ENCODE measurements around the gene GLI2. TPM values are rescaled to one million over a fixed set of nuclear protein-coding genes. Genes with fewer than 3 reads are reported as not detected.

Gene GLI2
- total RNA-seq, 1 donor from 2014 or later: 0.62 TPM

- intact Hi-C loops (cut with micrococcal nuclease): no loop called here
- Mint-ChIP-seq H3K27ac (no peak overlapping the region), H3K4me3 (no peak overlapping the region), H3K36me3 (ENCODE audit: low read depth) (no peaks in the 10 kb centered on the region), H3K9me3 (no peaks in the 10 kb centered on the region), H3K4me1 (ENCODE audit: low read depth) (no peaks in the 10 kb centered on the region), H3K27me3 (ENCODE audit: insufficient read depth) (no peaks in the 10 kb centered on the region)
- DNase-seq (ENCODE audit: low spot score): no peak
Observed at GRCh38 chr2:120775194-120775593, 39.5 kb downstream of the GLI2 start.

DNA sequence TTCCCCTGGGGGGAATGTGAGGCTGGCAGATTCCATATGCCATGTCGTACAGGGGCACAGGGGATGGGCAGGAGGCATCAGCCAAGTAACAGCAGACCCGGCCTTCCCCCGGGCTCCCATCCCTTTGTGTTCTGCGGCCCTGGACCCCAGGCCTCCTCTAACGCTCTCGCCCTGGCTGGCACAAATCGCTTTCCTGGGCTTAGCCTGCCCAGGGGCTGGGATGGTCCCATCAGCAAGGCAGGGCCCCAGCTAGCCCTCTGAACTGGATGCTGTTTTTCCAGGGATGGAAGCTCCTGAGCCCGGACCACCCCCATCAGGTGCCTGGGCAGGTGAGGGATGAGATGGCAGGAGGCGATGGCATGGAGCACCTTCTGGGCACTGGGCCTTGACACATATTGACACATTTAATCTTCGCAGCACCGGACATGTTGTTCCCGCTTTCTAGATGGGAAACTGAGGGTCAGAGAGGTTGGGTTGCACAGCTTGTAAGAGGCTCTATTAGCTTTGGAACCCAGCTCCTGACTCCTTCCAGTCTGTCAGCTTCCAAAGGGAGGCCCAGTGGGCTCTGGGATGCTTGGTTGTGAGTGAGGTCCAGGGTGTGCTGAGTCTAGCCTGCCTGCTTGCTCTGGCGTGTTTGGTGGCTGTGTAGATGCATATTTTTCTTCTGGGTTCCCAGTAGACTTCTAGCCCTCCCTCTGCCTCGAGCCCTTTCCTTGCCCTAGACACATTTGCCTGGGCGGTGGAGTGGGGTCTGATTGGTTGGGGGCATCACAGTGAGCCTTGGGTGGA is 40.3 kb downstream of the GLI2 start:
- no peak for DNase-seq (ENCODE audit: low spot score)
- Mint-ChIP-seq H3K4me3 (no peak overlapping the region), H3K27ac (no peak overlapping the region), H3K9me3 (no peaks in the 10 kb centered on the region), H3K27me3 (ENCODE audit: insufficient read depth) (no peaks in the 10 kb centered on the region), H3K36me3 (ENCODE audit: low read depth) (no peaks in the 10 kb centered on the region), H3K4me1 (ENCODE audit: low read depth) (no peaks in the 10 kb centered on the region)
- intact Hi-C loops (cut with micrococcal nuclease): no loop called here

GRCh38 chr2:120776649-120777048 is 41.0 kb downstream of the GLI2 start:
- no peak for DNase-seq (ENCODE audit: low spot score)
- H3K9me3 Mint-ChIP-seq: no peaks in the 10 kb centered on the region
- no peak overlapping the region for H3K27ac Mint-ChIP-seq
- no peak overlapping the region for H3K4me3 Mint-ChIP-seq
- H3K27me3 Mint-ChIP-seq (ENCODE audit: insufficient read depth): no peaks in the 10 kb centered on the region
- no peaks in the 10 kb centered on the region for H3K36me3 Mint-ChIP-seq (ENCODE audit: low read depth)
- intact Hi-C loops (cut with micrococcal nuclease): no loop called here
- H3K4me1 Mint-ChIP-seq (ENCODE audit: low read depth): no peaks in the 10 kb centered on the region

DNA sequence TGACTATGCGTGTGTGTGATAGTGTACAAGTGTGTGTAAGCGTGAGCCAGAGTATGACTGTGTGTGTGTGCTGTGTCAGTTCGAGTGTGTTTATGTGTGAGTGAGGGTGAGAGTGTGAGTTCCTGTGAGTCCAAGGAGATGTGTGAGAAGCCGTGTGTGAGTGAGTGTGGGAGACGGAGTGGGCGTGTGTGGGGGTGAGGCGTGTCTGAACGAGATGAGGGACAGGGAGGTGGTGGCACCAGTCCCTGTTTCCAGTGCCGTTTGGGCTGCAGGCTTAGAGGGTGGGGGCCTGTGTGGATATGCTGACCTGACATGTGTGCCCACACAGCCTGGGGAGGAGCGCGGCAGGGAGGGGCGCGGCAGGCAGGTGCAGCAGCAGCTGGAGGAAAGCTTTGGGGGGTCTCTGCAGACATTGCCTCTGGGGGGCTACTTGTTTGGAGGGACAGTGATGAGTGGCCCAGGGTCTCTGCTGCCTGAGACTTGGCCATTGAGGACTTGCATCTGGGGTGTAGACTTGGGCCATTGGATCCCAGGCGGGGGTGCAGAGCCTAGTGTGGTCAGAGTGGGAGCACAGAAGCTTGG is 41.6 kb downstream of the GLI2 start:
- no peaks in the 10 kb centered on the region for H3K27me3 Mint-ChIP-seq (ENCODE audit: insufficient read depth)
- H3K9me3 Mint-ChIP-seq: no peaks in the 10 kb centered on the region
- no peaks in the 10 kb centered on the region for H3K4me1 Mint-ChIP-seq (ENCODE audit: low read depth)
- no peak overlapping the region for H3K4me3 Mint-ChIP-seq
- H3K27ac Mint-ChIP-seq: no peak overlapping the region
- no peaks in the 10 kb centered on the region for H3K36me3 Mint-ChIP-seq (ENCODE audit: low read depth)
- intact Hi-C loops (cut with micrococcal nuclease): no loop called here
- no peak for DNase-seq (ENCODE audit: low spot score)

- H3K27me3 Mint-ChIP-seq (ENCODE audit: insufficient read depth): no peaks in the 10 kb centered on the region
Observed at GRCh38 chr2:120777787-120778186, 42.1 kb downstream of the GLI2 start.

GRCh38 chr2:120778244-120778643 is 42.6 kb downstream of the GLI2 start:
- H3K4me3 Mint-ChIP-seq: no peak overlapping the region
- DNase-seq (ENCODE audit: low spot score): no peak
- H3K27ac Mint-ChIP-seq: no peak overlapping the region
- H3K36me3 Mint-ChIP-seq (ENCODE audit: low read depth): no peaks in the 10 kb centered on the region
- no peaks in the 10 kb centered on the region for H3K27me3 Mint-ChIP-seq (ENCODE audit: insufficient read depth)
- H3K9me3 Mint-ChIP-seq: no peaks in the 10 kb centered on the region
- H3K4me1 Mint-ChIP-seq (ENCODE audit: low read depth): peaks cover 3% of the 10 kb centered on the region
- intact Hi-C loops (cut with micrococcal nuclease): no loop called here

More at GRCh38 chr2:120777787-120778186, 42.1 kb downstream of the GLI2 start:
- Mint-ChIP-seq H3K9me3 (no peaks in the 10 kb centered on the region), H3K27ac (no peak overlapping the region), H3K4me3 (no peak overlapping the region), H3K4me1 (ENCODE audit: low read depth) (no peaks in the 10 kb centered on the region), H3K36me3 (ENCODE audit: low read depth) (no peaks in the 10 kb centered on the region)
- intact Hi-C loops (cut with micrococcal nuclease): no loop called here
- DNase-seq (ENCODE audit: low spot score): no peak

GRCh38 chr2:120779781-120780283 is 44.2 kb downstream of the GLI2 start:
- H3K27ac Mint-ChIP-seq: no peak overlapping the region
- H3K4me3 Mint-ChIP-seq: no peak overlapping the region
- no peaks in the 10 kb centered on the region for H3K27me3 Mint-ChIP-seq (ENCODE audit: insufficient read depth)
- no peak for DNase-seq (ENCODE audit: low spot score)
- H3K36me3 Mint-ChIP-seq (ENCODE audit: low read depth): no peaks in the 10 kb centered on the region
- H3K9me3 Mint-ChIP-seq: no peaks in the 10 kb centered on the region
- peaks cover 7% of the 10 kb centered on the region for H3K4me1 Mint-ChIP-seq (ENCODE audit: low read depth)
- intact Hi-C loops (cut with micrococcal nuclease): no loop called here

DNA sequence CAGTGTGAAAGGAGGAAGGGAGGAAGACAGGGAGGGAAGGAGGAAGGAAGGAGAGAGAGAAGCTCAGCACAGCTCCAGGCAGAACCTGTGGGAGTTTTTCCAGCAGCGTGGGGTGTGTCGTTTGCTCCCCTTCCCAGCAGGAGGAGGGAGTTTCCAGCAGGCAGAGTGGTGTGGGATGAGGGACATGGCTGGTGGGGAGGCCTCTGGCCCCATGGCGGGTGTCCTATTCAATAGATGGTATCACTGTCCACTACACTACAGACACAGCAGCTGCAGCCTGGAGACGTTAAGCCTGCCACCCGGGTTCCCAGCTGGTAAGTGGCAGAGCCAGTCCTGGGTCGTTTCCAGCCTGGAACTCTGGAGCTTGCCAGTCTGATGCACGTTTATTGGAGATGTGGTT is 44.7 kb downstream of the GLI2 start:
- Mint-ChIP-seq H3K36me3 (ENCODE audit: low read depth) (no peaks in the 10 kb centered on the region), H3K27me3 (ENCODE audit: insufficient read depth) (no peaks in the 10 kb centered on the region), H3K4me3 (no peak overlapping the region), H3K4me1 (ENCODE audit: low read depth) (peaks cover 7% of the 10 kb centered on the region), H3K27ac (no peak overlapping the region), H3K9me3 (no peaks in the 10 kb centered on the region)
- intact Hi-C loops (cut with micrococcal nuclease): no loop called here
- DNase-seq (ENCODE audit: low spot score): no peak

DNA sequence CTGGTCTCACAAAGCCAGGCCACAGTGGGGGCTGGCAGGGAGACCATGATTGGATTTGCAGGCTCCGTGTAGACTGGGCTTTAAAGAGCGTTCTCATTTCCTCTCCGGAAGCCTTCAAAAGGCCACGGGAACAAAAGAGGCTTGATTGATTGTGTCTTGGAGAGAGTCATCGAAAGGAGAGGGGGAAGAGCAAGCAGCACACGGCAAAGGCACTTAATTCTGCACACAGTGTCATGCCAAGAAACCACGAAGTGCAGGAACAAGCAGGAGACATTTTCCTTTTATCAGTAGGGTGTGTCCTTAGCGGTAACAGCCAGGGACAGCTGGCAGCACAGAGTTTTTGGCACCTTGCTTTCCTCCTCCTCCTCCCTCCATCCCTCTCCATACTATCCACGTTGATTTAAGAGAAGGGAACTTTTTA is 47.7 kb downstream of the GLI2 start:
- no peaks in the 10 kb centered on the region for H3K9me3 Mint-ChIP-seq
- H3K27me3 Mint-ChIP-seq (ENCODE audit: insufficient read depth): no peaks in the 10 kb centered on the region
- H3K4me1 Mint-ChIP-seq (ENCODE audit: low read depth): peaks cover 7% of the 10 kb centered on the region
- intact Hi-C loops (cut with micrococcal nuclease): no loop called here
- no peak overlapping the region for H3K4me3 Mint-ChIP-seq
- no peak overlapping the region for H3K27ac Mint-ChIP-seq
- DNase-seq (ENCODE audit: low spot score): no peak
- no peaks in the 10 kb centered on the region for H3K36me3 Mint-ChIP-seq (ENCODE audit: low read depth)

GRCh38 chr2:120783969-120784372 is 48.3 kb downstream of the GLI2 start:
- Mint-ChIP-seq H3K4me1 (ENCODE audit: low read depth) (peaks cover 7% of the 10 kb centered on the region), H3K27ac (no peak overlapping the region), H3K9me3 (no peaks in the 10 kb centered on the region), H3K36me3 (ENCODE audit: low read depth) (no peaks in the 10 kb centered on the region), H3K4me3 (no peak overlapping the region), H3K27me3 (ENCODE audit: insufficient read depth) (no peaks in the 10 kb centered on the region)
- DNase-seq (ENCODE audit: low spot score): no peak
- intact Hi-C loops (cut with micrococcal nuclease): no loop called here
